HCEC 1CT (cell line): Measurements from ENCODE around the gene ITLN1.
"Not testable (repeated sequence)": the region's sequence is repeated elsewhere in the genome, so short reads cannot be mapped to it uniquely, and the experiment has no call there.

ENCODE experiments used
- DNase-seq: peaks from one replicate; pipeline ENCODE4 v3.0.0-alpha.2; 2017

The ITLN1 gene

DNA sequence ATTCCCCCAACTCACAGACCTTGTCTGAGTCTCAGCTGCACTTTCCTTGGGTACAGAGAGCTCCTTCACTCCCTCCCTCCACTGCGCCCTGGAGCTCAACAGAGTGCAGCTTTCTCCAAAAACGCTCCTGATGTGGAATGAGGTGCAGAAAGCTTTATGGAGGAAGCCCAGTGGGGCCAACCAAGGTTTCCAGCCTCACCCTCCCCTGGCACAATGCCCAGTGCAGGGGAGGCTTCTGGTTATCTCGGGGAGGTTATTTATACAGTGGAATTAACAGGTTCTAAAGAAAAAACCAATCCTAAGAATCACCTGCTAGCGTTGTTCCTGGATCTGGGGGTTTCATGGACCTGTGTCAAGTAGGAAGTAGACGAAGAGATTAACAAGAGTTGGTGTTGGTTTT lies at the start of gene ITLN1:
TSS of gene ITLN1 (minus strand) at position 139 of the 400 bp plus-strand sequence. CDS start 303 bp downstream, outside the sequence.
- DNase-seq = no peak

DNA sequence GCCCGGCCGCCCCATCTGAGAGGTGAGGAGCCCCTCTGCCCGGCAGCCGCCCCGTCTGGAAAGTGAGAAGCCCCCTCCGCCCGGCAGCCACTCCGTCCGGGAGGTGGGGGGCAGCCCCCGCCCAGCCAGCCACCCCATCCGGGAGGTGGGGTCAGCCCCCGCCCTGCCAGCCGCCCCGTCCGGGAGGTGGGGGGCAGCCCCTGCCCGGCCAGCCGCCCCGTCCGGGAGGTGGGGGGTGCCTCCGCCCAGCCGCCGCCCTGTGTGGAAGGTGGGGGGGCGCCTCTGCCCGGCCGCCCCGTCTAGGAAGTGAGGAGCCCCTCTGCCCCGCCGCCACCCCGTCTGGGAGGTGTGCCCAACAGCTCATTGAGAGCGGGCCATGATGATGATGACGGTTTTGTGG lies 48.3 kb upstream of the ITLN1 start:
- not testable (repeated sequence) for DNase-seq

DNA sequence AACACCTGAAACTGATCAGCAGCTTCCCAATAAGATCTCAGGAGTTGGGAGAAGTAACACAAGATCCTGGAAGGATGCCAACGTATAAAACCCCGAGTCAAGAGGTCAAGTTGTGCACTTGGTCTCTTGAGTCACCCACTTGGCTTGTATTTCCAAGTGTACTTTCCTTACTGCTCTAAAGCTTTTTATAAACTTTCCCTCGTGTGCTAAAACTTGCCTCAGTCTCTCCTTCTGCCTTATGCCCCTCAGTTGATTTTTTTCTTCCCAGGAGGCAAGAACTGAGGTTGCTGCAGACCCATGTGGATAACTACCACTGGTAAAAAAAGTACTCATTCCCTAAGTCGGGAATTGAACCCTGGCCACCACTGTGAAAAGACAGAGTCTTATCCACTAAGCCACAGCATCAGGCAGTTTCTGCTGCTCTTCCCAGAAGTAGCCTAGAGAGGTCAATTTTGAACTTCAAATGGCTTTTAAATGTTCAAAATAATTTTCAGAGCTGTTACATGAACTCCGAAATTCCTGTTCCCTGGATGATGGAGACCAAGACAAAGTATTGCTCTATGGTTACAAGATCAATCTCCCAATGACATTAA lies 40.8 kb upstream of the ITLN1 start:
- DNase-seq = peak; percentile 20

DNA sequence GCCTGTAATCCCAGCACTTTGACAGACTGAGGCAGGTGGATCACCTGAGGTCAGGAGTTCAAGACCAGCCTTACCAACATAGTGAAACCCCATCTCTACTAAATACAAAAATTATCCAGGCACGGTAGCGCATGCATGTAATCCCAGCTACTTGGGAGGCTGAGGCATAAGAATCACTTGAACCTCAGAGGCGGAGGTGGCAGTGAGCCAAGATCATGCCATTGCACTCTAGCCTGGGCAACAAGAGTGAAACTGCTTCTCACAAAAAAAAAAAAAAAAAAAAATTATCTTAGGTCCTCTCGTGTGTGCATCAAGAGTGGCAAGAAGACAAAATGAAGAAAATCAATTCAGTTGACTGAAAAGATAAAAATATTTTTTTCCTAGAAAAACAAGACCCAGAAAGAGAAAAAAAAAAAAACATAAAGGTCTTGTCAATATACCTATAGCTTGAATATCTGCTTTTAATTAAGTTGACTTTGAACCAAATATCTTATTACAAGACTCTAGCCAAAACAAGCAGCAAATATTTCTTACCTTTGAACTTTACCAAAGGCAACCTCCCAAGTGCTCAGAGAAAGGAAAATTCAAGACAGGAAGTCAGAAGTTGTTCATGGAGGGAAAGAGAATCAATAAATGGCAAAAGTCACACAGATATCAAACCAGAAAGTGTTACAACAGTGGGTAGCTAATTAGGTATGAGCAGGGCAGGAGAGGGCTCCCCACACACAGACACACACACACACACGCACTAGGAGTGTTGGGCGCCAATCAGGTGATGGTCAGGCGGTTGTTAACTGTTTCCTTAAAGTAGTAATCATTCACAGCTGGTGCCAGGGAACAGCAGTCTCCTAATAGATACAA lies 40.0 kb upstream of the ITLN1 start:
- DNase-seq = no peak

DNA sequence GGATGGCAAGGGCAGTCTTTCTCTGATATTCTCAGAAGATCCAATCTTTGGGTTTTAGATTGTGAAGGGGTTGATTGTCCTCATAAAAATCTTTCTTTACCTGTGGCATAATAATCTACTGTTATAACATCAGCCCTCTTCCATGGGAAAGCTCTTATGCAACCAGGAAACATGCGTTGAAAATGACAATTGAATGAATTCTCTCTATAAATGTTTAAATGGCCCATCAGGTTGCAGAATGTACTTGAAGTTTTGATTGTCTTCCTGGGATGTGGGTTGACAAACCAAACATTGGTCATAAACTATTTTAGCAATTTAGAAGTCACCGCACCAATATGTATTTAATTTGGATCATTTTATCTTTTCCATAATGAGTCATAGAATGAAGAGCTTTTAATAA lies 31.7 kb upstream of the ITLN1 start:
- DNase-seq = no peak

DNA sequence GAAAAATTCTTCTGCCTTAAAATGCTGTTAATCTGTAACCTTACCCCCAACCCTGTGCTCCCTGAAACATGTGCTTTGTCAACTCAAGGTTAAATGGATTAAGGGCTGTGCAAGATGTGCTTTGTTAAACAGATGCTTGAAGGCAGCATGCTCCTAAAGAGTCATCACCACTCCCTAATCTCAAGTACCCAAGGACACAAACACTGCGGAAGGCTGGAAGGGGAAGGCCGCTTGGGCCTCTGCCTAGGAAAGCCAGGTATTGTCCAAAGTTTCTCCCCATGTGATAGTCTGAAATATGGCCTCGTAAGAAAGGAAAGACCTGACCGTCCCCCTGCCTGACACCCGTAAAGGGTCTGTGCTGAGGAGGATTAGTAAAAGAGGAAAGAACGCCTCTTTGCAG lies 28.2 kb upstream of the ITLN1 start:
- DNase-seq = not testable (repeated sequence)

DNA sequence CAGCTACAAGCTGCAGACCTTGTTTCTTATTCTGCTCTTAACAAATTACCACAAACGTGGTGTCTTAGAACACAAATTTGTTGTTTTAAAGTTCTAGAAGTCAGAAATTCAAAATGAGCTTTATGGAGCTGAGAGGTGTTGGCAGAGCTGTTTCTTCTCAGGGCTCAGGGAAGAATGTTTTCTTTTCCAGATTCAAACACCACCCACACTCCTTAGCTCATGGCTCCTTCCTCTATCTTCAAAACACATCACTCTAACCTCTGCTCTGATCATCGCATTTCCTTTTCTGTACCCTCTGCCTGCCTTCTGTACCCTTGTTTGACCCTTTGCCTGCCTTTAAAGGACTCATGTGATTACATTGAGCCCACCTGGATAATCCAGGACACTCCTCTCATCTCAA lies 26.9 kb upstream of the ITLN1 start:
- DNase-seq = no peak

DNA sequence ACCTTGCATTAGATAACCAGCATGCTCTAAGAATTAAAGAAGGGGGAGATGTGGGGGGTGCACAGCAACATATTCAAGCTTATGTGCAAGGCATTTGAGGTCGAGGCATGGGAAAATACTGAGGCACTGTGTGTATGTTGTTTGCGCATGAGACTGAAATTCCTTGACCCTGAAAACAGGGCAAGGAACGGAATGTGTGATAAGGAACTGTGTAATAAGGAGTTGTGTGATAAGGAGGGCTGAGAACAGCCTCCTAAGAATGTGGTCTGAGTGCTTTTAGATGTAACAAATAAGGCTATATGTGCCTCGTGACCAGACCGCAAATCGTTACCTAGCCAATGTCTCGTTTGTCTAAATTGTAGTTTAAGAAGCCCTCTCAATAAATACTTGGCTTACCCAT lies 26.5 kb upstream of the ITLN1 start:
- DNase-seq = no peak

DNA sequence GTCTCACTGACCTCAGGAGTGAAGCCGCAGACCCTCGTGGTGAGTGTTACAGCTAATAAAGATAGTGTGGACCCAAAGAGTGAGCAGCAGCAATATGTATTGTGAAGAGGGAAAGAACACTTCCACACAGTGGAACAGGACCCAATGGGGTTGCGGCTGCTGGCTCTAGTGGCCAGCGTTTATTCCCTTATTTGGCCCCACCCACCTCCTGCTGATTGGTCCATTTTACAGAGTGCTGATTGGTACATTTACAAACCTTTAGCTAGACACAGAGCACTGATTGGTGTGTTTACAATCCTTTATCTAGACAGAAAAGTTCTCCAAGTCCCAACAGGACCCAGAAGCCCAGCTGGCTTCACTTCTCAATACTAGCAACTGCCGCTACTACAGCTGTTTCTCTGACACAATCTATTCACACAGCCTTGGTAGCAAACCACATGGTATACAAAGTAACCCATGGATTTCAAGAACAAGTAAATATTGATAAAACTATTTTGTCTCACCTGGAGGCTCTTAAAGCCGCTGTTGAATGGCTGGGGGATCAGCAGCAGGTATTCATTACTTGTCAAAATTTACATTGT lies 25.3 kb upstream of the ITLN1 start:
- DNase-seq = no peak

DNA sequence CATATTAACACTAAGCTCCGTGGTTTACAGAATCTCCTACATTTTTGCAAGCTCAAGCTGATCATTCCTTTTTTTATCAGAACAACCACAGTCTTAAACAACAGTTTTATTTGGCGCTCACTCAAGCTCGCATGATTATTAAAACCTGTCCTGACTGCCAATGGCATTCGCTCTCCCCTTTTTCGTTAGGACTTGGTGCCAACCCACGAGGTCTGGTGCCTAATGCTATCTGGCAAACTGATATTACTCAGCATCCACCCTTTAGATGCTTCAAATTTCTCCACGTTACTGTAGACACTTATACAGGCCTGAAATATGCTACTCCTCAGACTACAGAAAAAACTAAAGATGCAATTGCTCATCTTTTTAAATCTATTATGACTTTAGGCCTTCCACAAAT lies 23.0 kb upstream of the ITLN1 start:
- no peak for DNase-seq

DNA sequence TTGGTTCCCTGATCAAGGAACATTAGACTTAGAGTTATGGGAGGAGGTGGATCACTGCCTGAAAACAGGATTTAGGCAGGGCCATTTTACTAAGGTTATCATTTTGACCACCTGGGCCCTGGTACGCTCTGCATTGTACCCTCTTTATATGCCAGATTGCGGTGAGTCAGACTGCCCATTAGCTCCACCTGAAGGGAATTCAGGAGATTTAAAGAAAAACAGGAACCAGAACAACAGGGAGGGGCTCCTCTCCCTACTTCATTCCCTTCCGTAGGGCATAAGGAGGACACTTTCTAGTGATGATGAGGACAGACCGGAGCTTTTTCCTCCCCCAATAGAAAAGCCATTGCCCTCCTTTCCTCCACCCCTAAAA lies 20.6 kb upstream of the ITLN1 start:
- no peak for DNase-seq

DNA sequence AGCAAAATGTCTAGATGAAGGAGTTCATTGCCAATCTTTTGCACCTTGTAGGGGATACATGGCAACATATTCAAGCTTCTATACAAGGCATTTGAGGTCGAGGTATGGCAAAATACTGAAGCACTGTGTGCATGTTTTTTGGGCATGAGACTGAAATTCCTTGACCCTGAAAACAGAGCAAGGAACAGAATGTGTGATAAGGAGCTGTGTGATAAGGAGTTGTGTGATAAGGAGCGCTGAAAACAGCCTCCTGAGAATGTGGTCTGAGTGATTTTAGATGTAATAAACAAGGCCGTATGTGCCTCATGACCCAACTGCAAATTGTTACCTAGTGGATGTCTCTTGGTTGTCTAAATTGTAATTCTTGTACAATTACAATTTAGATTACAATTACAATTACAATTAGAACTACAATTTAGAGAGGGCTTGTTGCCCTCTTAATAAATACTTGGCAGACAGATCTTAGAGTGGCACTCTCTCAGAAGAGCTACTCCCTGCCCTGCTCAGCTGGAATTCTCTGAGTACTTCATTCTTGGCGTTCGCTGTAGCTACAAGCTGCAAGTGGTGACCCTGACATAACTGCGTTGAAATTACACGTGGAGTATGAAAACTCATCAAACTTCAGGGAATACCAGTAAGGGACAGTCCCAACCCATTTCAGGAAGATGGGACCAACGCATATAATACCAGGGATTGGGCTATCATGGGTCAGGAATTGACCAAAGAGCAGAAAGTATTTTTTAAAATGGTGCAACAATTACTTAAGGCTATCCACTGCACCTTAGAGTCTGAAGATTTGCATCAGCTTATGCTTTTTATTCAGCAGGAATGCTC lies 20.0 kb upstream of the ITLN1 start:
- DNase-seq = no peak

DNA sequence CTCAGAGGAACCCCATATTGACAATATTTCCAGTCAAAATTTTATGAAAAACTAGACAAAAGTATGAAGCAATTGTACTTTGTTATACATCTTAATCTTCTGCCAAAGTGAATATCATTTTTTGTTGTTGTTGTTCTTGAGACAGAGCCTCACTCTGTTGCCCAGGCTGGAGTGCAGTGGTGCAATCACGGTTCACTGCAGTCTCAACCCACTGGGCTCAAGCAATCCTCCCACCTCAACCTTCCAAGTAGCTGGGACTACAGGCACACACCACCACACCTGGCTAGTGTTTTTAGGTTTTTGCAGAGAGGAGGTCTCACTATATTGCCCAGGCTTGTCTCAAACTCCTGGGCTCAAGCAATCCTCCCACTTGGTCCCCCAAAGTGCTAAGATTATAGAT lies 17.3 kb upstream of the ITLN1 start:
- not testable (repeated sequence) for DNase-seq

DNA sequence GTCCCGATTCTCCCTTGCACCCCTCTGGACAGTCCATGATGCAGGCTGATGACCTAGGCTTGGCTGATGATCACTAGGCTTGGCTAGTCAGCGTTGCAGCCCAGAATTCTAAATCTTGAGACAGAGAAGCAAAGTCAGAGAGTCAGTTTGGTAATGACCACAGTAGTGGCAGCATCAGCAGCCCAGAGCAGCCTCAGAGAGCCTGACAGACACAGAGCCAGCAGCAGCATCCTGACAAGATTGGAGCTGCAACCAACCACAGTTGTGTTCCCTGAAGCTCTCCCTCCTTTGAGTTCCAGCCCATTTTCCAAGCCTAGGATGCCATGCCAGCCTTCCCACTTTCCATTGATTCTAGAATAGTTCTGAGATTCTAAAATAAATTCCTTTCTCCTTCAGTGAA lies 16.8 kb upstream of the ITLN1 start:
- no peak for DNase-seq

DNA sequence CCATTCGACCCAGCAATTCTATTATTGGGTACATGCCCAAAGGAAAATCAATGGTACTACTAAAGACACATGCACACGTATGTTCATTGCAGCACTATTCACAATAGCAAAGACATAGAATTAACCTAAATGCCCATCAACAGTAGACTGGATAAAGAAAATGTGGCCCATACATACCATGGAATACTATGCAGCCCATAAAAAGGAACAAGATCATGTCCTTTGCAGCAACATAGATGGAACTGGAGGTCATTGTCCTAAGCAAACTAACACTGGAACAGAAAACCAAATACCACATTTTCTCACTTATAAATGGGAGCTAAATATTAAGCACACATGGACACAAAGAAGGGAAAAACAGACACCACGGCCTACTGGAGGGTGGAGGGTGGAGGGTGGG lies 15.7 kb upstream of the ITLN1 start:
- not testable (repeated sequence) for DNase-seq

DNA sequence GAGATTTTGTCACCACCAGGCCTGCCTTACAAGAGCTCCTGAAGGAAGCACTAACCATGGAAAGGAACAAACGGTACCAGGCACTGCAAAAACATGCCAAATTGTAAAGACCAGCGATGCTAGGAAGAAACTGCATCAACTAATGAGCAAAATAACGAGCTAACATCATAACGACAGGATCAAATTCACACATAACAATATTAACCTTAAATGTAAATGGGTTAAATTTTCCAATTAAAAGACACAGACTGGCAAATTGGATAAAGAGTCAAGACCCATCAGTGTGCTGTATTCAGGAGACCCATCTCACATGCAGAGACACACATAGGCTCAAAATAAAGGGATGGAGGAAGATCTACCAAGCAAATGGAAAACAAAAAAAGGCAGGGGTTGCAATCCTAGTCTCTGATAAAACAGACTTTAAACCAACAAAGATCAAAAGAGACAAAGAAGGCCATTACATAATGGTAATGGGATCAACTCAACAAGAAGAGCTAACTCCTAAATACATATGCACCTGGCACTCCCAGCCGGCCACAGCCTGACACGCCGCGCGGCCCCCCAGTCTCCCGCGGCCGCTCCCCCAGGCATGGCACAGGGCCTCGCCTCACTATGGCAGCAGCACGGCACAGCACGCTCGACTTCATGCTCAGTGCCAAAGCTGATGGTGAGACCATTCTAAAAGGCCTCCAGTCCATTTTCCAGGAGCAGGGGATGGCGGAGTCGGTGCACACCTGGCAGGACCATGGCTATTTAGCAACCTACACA lies 9.6 kb upstream of the ITLN1 start:
- DNase-seq = not testable (repeated sequence)

DNA sequence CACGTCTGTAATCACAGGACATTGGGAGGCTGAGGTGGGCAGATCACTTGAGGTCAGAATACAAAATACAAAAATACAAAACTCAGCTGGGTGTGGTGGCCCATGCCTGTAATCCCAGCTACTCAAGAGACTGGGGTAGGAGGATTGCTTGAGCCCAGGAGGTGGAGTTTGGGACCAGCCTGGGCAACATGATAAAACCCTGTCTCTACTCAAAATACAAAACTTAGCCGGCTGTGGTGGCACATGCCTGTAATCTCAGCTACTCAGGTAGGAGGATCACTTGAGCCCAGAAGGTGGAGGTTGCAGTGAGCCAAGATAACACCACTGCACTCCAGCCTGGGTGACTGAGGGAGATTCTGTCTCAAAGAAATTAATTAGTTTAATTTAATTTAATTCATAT lies 6.5 kb upstream of the ITLN1 start:
- DNase-seq = no peak

DNA sequence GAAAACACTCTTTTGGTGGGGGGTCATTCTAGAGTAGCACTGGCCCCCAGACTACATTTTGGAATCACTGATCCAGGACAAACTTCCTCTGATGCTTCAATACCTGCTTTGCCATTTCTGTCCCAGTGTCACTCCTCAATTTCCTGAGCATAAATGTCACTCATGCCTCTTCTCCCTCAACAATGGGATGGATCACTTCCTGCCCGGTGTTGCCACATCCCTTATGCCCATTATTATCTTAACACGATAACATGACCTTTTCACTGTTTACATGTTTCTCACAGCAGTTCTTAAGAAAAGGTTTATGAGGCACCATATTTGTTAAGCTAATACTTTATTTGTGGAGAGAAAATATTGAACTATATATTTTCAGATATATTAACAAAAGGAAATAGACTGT lies 3.9 kb upstream of the ITLN1 start:
- no peak for DNase-seq

DNA sequence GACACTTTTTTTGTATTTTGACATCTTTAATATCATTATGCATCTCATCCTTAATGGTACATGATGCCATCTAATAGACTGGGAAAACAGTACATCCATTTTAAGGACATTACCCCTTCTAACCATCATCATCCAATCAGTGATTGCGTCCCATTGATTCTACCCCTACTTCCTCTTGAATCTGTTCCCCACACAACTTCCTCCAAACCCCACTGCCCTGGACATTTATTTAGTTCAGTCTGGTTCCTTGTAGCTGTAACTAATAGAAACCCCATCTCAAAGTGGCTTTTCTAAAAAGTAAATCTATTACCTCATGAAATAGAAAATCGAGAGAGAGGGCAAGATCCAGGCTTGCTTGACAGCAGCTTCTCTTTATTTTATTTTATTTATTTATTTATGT lies 2.1 kb upstream of the ITLN1 start:
- no peak for DNase-seq

DNA sequence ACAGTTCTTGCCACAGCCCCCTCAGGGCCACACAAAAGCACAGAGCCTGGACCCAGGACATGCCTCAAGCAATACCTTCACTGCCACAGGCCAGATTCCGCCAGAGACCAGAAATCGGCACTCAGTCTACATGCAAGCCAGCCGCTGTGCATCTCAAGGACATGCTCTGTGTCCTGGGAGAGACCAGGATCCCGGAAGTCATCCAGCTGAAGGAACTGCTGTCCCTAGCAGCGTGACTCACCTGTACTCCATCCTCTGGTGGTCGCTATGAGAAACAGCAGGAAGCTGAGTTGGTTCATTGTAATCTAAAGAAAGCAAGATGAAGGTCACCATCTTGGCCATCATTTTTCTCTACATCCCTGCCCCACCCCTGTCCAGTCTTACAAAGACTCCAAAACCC lies 401 bp downstream of the ITLN1 start:
- DNase-seq = no peak

DNA sequence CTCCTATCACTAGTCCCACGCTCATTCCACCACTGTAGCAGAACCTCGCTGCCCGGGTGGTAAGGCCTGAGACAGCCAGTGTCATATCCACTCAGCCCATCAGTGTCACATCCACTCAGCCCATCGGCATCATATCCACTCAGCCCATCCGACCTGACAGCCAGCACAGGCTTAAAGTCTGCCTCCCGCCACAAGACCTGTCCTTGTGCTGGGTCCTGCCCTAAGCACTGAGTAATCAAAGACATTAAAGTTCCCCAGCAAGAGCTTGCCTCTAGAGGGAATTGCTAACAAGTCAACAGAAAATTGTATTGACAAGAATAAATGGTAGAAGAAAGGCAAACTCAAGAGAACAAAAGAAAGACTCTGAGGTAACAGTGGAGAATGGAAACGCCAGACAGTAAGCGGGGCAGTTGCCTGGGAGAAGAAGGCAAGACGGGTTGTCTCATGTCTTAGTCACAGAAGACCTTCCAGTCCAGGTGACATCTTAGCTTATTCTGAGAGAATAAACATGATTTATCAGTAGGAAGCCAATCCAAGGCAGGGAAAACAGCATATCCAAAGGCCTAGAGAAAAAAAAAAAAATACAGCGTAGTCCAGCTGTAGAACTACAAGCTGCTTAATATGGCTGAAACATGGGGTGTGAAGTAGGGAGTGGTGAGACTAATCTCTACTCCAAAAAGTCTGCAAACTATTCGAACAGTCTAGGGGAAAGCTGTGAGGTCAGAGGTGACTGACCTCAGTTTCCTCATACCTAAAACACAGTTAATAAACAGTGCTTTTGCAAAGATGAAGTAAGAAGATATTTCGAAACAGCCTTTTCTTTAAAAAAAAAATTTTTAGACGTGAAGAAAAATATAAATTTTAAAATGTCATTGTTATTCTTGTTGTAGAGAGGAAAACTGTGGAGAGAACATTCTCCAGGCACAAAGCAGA lies 1.1 kb downstream of the ITLN1 start:
- DNase-seq = no peak
